Fibroblast of lung (primary cell): Measurements from ENCODE around the gene BET1.

Experiments used
- EZH2 ChIP-seq: IDR thresholded peaks from 2 replicates; pipeline ENCODE4 v1.5.1; 2012; ENCODE audit warnings: low read length, control low read depth, mild to moderate bottlenecking; ENCODE audit errors: missing control alignments
- TF ChIP-seq, protein P1 (sequence below), 2 donors: IDR thresholded peaks in 1 of 2; conservative IDR thresholded peaks in 1 of 2; 1 replicate in 1 of 2; 2 replicates in 1 of 2; pipeline ENCODE4 v1.5.1; 2011 to 2012; ENCODE audit warnings: low read length in 2 of 2, control low read depth in 1 of 2, inconsistent platforms in 1 of 2, low read depth in 1 of 2, mild to moderate bottlenecking in 1 of 2

DNA sequence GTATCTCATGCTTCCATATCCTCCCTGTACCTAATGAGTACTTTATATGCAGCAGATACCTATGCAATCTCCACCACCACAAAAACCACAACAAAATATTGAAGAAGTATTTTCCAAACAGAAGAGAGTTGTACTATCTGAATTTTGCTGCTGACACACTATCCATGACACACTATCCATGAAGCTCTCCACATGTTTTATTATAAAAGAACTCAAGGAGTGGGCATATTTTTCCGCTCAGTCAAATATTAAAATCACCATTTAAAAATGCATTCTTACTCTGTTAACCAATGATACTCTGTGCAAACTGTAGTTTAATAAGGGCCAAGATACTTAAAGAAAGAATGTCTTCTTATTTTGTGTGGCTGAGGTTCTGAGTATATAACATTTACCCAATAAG is 2.8 kb downstream of the BET1 start:
- TF ChIP-seq EZH2 = no peak
- TF ChIP-seq, protein P1, sequence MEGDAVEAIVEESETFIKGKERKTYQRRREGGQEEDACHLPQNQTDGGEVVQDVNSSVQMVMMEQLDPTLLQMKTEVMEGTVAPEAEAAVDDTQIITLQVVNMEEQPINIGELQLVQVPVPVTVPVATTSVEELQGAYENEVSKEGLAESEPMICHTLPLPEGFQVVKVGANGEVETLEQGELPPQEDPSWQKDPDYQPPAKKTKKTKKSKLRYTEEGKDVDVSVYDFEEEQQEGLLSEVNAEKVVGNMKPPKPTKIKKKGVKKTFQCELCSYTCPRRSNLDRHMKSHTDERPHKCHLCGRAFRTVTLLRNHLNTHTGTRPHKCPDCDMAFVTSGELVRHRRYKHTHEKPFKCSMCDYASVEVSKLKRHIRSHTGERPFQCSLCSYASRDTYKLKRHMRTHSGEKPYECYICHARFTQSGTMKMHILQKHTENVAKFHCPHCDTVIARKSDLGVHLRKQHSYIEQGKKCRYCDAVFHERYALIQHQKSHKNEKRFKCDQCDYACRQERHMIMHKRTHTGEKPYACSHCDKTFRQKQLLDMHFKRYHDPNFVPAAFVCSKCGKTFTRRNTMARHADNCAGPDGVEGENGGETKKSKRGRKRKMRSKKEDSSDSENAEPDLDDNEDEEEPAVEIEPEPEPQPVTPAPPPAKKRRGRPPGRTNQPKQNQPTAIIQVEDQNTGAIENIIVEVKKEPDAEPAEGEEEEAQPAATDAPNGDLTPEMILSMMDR (conservative IDR thresholded peaks at IDR 0.05 in 1 of 2, IDR thresholded peaks at IDR 0.05 in 1 of 2; ENCODE audit: low read depth in 1 of 2, low read length in 2 of 2) = no peak
